Bronchial epithelial cell (primary cell): ENCODE measurements around the gene ACIN1. TPM values are rescaled to one million over a fixed set of nuclear protein-coding genes. Genes with fewer than 3 reads are reported as not detected.
A peak's percentile ranks its signal among the peaks of the same experiment; 100 is the strongest.

Experiments used
- DNase-seq: peaks from one replicate; pipeline ENCODE4 v3.0.0-alpha.2; 2010; ENCODE audit warnings: low read depth
- FAIRE-seq: peaks from 2 replicates; lab custom pipeline; 2011; peaks lifted over from hg19 to GRCh38; lab: Jason Lieb, UNC
- H3K27me3 ChIP-seq: 2 replicates; pipeline ENCODE4 v1.5.1; 2011; ENCODE audit warnings: low read length; ENCODE audit not compliant: control insufficient read depth, insufficient read depth
- H3K36me3 ChIP-seq: 2 replicates; pipeline ENCODE4 v1.5.1; 2011; ENCODE audit warnings: low read length; ENCODE audit not compliant: control insufficient read depth, insufficient read depth
- H3K4me3 ChIP-seq: 2 replicates; pipeline ENCODE4 v1.5.1; 2011; ENCODE audit warnings: mild to moderate bottlenecking, low read depth, low read length, control low read depth
- total RNA-seq: library from RNA; depleted of rRNA; stranded (reverse); fragments of >200 nt; gene quantifications from 2 replicates; pipeline ENCODE4 v1.2.1, GENCODE V29; 2014
- TF ChIP-seq, protein P1 (sequence below): IDR thresholded peaks from 2 replicates; pipeline ENCODE4 v1.5.1; 2011; ENCODE audit warnings: mild to moderate bottlenecking, moderate library complexity, low read length, control low read depth, inconsistent platforms; ENCODE audit not compliant: insufficient read depth, severe bottlenecking

The ACIN1 gene
- total RNA-seq, 1 donor from 2014 or later = 45.5 TPM

DNA sequence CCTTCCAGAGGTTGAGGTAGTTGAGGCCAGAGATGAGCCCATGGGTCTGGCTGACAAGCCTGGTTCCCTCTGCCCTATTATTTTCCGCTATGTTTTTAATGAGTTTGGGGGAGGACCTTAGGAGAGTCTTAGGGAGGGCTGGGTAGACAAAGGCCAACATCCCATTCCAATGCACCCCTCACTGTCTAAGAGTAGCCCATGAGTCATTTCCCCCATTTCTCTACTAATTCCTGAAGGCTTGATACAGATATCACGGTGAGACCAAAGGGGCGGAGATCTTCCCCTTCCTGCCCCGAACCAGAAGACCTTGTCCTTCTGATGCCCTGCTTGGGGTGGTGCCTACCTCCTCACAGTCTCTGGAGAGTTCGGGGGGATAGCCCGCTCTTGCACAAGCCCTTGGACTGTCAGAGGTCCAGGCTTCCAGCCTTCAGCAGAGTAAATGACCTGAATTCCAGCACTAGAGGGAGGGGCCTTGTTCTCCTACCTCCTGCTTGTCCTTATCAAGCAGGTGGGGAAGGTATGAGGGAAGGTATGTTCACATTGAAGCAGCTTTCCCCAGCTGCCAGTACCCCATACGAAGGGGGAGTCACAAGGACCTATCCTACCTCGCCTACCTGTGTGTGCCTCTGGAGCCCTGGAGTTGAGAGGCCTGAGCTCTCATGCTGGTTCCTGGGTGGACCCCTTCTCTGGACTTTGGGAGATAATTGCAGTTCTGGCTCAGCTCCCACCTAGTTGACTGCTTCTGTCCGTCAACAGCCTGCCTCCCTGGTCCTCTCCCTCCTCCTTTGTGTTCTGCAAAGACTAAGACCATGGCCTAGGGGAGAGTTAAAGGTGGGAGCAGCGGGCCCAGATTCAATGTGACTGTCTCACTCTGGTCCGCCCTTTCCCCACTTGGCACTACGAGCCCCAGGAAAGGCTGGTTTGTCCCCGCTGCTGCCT is 49.2 kb downstream of the ACIN1 start:
- H3K27me3 ChIP-seq = no peaks in the 10 kb centered on the region
- no peak overlapping the region for H3K4me3 ChIP-seq
- TF ChIP-seq, protein P1, sequence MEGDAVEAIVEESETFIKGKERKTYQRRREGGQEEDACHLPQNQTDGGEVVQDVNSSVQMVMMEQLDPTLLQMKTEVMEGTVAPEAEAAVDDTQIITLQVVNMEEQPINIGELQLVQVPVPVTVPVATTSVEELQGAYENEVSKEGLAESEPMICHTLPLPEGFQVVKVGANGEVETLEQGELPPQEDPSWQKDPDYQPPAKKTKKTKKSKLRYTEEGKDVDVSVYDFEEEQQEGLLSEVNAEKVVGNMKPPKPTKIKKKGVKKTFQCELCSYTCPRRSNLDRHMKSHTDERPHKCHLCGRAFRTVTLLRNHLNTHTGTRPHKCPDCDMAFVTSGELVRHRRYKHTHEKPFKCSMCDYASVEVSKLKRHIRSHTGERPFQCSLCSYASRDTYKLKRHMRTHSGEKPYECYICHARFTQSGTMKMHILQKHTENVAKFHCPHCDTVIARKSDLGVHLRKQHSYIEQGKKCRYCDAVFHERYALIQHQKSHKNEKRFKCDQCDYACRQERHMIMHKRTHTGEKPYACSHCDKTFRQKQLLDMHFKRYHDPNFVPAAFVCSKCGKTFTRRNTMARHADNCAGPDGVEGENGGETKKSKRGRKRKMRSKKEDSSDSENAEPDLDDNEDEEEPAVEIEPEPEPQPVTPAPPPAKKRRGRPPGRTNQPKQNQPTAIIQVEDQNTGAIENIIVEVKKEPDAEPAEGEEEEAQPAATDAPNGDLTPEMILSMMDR = no peak
- DNase-seq = no peak
- FAIRE-seq = peak; percentile 23
- H3K36me3 ChIP-seq = no peaks in the 10 kb centered on the region

DNA sequence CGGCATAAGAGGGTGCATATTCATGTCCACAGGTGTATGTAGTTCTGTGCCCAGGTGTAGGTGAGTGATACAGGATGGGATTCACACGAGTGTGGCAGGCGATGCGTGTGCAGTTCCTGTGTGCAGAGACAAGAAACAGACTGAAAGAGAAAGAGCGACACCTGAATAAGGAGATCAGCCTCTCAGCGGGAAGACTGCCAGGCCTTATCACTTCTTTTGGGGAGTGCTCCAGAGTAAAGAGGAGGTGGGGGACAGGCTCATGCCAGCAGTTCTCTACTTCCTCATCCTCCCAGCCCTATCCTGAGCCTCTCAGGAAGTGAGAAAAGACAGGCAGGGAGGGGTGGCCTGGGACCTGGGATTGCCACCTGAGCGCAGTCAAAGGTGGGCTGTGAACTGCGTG is 50.1 kb downstream of the ACIN1 start:
- FAIRE-seq (no peak), DNase-seq (no peak)
- TF ChIP-seq, protein P1 = no peak

DNA sequence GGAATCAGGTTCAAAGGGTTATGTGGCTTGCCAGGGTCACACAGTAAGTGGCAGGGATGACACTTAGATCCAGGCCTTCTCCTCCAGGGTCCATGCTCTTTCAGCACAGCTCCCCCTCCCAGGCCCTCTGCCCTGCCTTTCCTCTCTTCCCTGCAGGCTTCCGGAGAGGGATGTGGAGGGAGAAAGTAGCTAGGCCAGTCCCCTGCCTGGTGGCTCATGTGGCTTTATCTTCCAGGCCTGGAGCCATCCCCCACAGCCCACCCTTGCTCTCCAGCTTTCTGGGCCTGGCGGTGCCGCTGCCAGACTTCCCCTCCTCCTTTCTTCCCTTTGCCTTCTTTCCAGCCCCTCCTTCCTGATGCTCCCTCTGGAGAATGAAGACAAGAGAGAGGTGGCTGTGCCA is 51.2 kb downstream of the ACIN1 start:
- TF ChIP-seq, protein P1 = no peak
- DNase-seq (no peak), FAIRE-seq (no peak)
- Histone ChIP-seq H3K4me3 (no peak overlapping the region), H3K27me3 (no peaks in the 10 kb centered on the region), H3K36me3 (no peaks in the 10 kb centered on the region)

More for the DNA sequence above, 50.1 kb downstream of the ACIN1 start:
- no peak overlapping the region for H3K4me3 ChIP-seq
- H3K27me3 ChIP-seq = no peaks in the 10 kb centered on the region
- no peaks in the 10 kb centered on the region for H3K36me3 ChIP-seq

DNA sequence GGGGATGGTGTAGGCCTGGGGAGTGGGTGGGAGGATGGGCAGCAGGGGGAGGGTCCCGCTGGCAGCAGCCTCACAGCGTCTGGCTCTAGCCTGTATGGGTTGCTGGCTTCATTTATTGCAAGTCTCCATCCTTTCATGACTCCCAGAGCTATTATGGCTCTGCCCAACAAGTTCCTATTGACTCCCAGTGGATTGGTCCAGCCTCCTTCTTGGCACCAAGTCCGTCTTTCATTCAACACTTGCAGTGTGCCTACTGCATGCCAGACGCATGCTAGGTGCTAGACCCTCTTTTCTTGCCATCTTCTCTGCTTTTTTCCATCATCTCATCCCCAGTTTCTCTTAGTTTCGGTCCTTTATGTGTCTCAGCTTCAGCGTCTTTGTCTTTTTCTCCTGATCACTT is 51.8 kb downstream of the ACIN1 start:
- TF ChIP-seq, protein P1 = no peak
- DNase-seq = no peak
- no peak for FAIRE-seq
- Histone ChIP-seq H3K27me3 (no peaks in the 10 kb centered on the region), H3K4me3 (no peak overlapping the region), H3K36me3 (no peaks in the 10 kb centered on the region)

DNA sequence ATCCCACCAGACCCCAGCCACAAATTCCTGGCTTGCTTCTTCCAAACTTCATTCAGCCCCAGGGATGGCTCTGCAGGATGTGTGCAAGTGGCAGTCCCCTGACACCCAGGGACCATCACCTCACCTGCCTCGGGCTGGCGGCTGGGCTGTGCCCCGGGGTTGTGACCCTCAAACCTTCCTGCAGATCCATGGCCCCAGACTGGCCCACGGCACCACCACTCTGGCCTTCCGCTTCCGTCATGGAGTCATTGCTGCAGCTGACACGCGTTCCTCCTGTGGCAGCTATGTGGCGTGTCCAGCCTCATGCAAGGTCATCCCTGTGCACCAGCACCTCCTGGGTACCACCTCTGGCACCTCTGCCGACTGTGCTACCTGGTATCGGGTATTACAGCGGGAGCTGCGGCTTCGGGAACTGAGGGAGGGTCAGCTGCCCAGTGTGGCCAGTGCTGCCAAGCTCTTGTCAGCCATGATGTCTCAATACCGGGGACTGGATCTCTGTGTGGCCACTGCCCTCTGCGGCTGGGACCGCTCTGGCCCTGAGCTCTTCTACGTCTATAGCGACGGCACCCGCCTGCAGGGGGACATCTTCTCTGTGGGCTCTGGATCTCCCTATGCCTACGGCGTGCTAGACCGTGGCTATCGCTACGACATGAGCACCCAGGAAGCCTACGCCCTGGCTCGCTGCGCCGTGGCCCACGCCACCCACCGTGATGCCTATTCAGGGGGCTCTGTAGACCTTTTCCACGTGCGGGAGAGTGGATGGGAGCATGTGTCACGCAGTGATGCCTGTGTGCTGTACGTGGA is 52.6 kb downstream of the ACIN1 start, which contains the start of gene PSMB11:
TSS of gene PSMB11 (plus strand) at position 51 of the 804 bp plus-strand sequence. CDS start at position 65, 14 bp downstream.
- no peak within 1 kb of the TSS for H3K4me3 ChIP-seq
- TF ChIP-seq, protein P1 = no peak
- no peaks in the 10 kb centered on the region for H3K36me3 ChIP-seq
- no peaks in the 10 kb centered on the region for H3K27me3 ChIP-seq
- no peak for FAIRE-seq
- no peak for DNase-seq
